ENCODE data around the gene CCND2.

CCND2 gene

GRCh38 chr12:4256043-4256826 is 17.3 kb upstream of the CCND2 start:
- DNase-seq (ENCODE audit: low read depth, low spot score): no peak

GRCh38 chr12:4257442-4257841 is 16.1 kb upstream of the CCND2 start:
- no peak for DNase-seq (ENCODE audit: low read depth, low spot score)

GRCh38 chr12:4259099-4259498 is 14.5 kb upstream of the CCND2 start:
- DNase-seq (ENCODE audit: low read depth, low spot score): no peak

- no peak for DNase-seq (ENCODE audit: low read depth, low spot score)
These were observed 11.9 kb upstream of the CCND2 start for GRCh38 chr12:4261655-4262054.

- DNase-seq (ENCODE audit: low read depth, low spot score): no peak
These were observed 8.3 kb upstream of the CCND2 start for GRCh38 chr12:4265280-4265679.

- no peak for DNase-seq (ENCODE audit: low read depth, low spot score)
These were observed 6.6 kb upstream of the CCND2 start for GRCh38 chr12:4266990-4267389.

GRCh38 chr12:4267704-4268328 is 5.7 kb upstream of the CCND2 start:
- DNase-seq (ENCODE audit: low read depth, low spot score): no peak

- DNase-seq (ENCODE audit: low read depth, low spot score): no peak
These were observed 5.0 kb upstream of the CCND2 start for GRCh38 chr12:4268329-4269181.

GRCh38 chr12:4269279-4269991 is 4.1 kb upstream of the CCND2 start:
- DNase-seq (ENCODE audit: low read depth, low spot score): peak; percentile 90

- no peak for DNase-seq (ENCODE audit: low read depth, low spot score)
These were observed 3.3 kb upstream of the CCND2 start for GRCh38 chr12:4270016-4270830.

- DNase-seq (ENCODE audit: low read depth, low spot score): no peak
These were observed 2.5 kb upstream of the CCND2 start for GRCh38 chr12:4270831-4271716.

- DNase-seq (ENCODE audit: low read depth, low spot score): peak; percentile 80
These were observed 1.7 kb upstream of the CCND2 start for GRCh38 chr12:4271717-4272423.

- peak; percentile 67 for DNase-seq (ENCODE audit: low read depth, low spot score)
These were observed 914 bp upstream of the CCND2 start for GRCh38 chr12:4272424-4273272.

GRCh38 chr12:4273273-4273651 is 300 bp upstream of the CCND2 start:
- no peak for DNase-seq (ENCODE audit: low read depth, low spot score)

GRCh38 chr12:4274396-4275015 is 944 bp downstream of the CCND2 start:
- no peak for DNase-seq (ENCODE audit: low read depth, low spot score)

- no peak for DNase-seq (ENCODE audit: low read depth, low spot score)
These were observed 1.7 kb downstream of the CCND2 start for GRCh38 chr12:4275016-4275869.

GRCh38 chr12:4275870-4276301 is 2.3 kb downstream of the CCND2 start:
- DNase-seq (ENCODE audit: low read depth, low spot score): no peak
